GM19193 (cell line): ENCODE measurements around the gene IFT122.

ENCODE experiments used
- POLR2A ChIP-seq: IDR thresholded peaks from 4 replicates; pipeline ENCODE4 v1.6.1; 2011; ENCODE audit not compliant: insufficient read depth, insufficient read length; ENCODE audit errors: extremely low read depth

The IFT122 gene

DNA sequence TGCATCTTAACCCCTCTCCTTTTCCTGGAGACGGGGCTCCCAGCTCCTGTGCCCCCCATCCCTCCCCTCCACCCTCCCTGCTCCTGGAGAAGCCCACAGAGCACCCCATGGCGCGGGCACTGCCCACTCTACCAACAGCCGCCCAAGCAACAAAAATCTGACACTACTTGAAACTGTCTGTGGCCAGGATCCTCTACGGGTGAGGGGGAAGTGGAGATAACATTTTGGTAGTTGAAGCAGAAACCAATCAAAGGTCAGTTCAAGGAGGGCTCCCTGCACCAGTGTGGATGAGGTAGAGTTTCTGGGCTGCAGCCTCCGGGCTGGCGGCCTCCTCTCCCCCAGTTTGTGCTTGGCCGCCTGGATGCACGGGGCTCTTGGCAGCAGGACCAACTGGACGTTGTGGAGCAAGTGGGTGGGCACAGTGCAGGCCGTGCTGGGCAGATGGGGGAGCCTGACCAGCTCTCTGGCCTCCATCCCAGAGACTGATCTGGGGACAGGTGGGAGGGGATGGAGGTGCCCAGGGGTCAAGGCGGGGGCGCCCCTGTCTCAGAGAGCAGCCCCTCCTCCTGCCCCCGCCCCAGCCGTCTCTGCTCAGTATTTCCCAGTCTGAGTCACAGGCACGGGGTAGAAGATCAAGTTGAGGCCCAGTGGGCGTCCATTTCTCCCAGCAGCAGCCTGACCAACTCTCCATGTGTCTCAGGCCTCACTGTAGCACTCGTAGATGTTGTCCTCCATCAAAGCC is 115.8 kb downstream of the IFT122 start:
- TF ChIP-seq POLR2A = no peak

GRCh38 chr3:129556358-129556695 is 116.3 kb downstream of the IFT122 start:
- TF ChIP-seq POLR2A = no peak

GRCh38 chr3:129556890-129557547 is 117.0 kb downstream of the IFT122 start:
- no peak for TF ChIP-seq POLR2A

DNA sequence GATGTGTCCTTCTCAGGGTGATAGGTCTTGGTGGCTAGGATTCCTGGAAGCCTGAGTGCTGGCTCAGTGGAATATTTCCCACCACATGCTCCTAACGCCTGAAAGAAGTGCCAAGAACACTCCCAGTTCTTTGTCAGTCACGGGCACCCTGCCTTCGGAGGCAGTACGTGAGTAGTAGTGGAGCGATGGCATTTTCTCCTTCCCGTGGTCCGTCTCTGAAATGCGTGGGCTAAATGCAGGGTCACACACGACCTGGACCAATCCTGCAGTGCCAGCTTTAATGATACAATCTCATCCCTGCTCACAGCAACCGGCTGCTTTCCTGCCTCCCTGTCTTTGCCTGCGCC is 117.5 kb downstream of the IFT122 start:
- no peak for TF ChIP-seq POLR2A

DNA sequence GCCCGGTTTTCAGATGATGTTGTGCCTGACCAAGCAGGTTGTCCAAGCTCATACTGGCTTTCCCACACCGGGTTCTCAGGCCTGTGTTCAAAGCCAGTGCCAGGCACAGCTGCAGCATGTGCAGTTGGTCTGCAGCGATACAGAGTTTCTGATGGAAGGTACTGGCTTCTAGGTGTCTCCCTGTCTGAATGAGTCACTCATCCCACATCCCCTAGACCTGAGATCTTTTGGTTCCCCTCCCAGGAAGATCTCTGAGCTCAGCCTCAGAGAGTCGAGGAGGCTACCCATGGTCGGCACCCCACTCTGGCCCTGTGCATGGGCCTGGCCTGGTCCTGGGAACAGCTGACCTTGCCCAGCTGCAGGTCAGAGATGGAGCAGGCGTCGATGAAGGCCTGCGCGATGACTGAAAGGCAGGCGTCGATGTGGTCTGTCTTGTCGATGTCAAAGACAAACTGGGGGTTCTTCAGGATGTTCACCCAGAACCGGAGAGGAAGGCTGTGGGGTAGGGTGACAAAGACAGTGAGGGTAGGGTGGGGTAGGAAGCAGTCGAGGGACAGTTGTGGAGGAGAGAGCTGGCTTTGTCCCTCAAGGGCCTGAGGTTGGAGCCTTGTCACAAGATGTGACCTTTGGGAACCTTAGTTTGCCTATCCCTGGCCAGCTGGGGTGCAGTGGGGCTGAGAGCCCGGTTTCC is 118.2 kb downstream of the IFT122 start:
- TF ChIP-seq POLR2A = no peak

DNA sequence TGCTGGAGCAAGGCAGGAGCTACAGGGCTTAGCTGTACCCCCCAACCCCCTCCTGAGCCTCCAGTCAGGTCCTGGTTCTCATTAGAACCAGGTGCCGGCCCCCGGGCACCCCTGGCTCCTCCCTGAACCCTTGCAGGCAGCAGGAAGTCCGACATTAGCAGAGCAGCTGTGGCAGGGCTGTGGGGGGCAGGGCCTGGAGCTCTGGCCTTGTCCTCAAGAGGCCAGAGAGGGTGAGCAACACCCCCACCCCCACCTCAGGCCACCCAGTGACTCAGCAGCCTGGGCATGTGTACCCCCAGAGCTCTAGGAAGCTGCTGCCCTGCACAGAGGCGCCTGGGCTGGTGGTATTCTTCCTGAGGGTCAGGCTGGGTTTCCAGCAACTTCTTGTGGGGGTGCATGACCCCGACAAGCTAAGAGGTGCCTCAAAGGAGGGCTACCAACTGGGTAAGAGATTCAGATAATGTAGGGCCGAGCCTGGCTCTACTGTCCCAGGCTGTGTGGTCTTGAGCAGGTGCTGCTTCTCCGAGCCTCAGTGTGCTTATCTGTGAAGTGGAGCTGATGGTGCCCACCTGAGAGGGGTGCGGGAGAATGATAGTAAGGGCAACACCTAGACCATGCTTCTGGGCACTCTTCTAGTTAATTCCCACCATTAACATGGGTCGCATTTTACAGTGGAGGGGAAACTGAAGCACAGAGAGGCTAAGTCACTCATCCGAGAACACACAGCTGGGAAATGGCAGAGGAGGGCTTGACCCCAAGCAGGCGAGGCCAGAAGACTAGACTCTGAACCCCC is 118.9 kb downstream of the IFT122 start:
- TF ChIP-seq POLR2A = no peak

DNA sequence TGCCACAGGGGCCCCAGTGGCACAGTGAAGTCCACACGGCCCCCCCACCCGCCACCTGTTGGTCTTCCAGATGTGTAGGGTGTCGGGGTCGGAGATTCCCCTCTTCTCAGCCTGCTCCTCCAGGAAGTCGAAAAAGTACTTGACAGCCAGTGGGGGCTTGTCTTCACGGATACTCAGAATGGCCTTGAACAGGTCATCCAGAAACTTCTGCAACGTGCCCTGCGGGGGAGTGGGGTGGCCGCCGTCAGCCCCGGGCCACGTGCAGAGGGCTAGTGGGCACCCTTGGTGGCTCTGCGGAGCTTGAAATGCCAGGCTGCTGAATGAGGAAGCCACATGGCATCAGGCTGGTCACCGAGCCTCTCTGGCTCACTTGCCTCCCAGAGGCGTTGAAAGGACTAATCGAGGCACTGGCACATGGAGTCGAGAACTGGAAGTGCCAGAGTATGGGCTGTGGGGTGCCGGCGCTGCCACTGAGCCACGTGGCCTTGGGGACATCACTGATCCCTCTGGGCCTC is 119.6 kb downstream of the IFT122 start:
- no peak for TF ChIP-seq POLR2A

- no peak for TF ChIP-seq POLR2A
These were observed 120.3 kb downstream of the IFT122 start for GRCh38 chr3:129560269-129560787.

- TF ChIP-seq POLR2A = no peak
These were observed 121.0 kb downstream of the IFT122 start for GRCh38 chr3:129560911-129561594.

DNA sequence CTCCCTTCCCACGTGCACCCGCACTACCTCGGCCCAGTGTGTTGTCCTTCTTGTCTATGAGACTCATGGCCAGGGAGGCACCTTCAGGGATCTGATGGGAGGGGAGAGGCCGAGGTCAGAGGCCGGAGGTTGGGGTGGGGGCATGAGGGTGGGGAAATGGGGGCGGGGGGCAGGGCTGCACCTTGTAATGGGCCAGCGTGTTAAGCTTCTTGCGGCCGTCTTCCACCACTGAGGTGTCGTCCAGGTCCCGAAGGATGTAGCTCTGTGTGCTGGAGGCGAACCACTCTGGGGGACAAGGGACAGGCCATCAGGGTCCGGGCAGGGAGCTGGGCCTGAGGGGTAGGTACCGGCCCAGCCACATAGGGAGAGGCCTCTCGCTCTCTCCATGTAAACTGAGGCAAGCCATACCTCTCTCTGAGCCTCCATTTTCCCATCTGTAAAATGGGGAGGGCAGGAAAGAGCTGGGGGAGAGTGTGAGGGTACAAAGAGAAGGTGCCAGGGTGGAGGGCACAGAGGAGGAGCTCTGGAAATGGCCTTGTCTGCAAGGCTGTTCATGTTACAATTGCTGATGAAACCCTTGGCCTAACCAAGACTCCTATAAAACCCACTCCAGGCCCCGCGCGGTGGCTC is 121.7 kb downstream of the IFT122 start:
- TF ChIP-seq POLR2A = no peak

- TF ChIP-seq POLR2A = no peak
These were observed 122.8 kb downstream of the IFT122 start for GRCh38 chr3:129562803-129563202.

- TF ChIP-seq POLR2A = no peak
These were observed 123.3 kb downstream of the IFT122 start for GRCh38 chr3:129563332-129563731.

GRCh38 chr3:129563850-129564535 is 124.0 kb downstream of the IFT122 start:
- TF ChIP-seq POLR2A = no peak
